Left ventricle myocardium inferior (tissue), 1 donor: ENCODE measurements around the gene IL10. TPM values are rescaled to one million over a fixed set of nuclear protein-coding genes. Genes with fewer than 3 reads are reported as not detected.

Experiments
- DNase-seq: peaks from one replicate; pipeline ENCODE4 v3.0.0-alpha.2; 2020
- H3K27ac ChIP-seq: fragments of 200-600 bp; replicated peaks from 2 replicates; pipeline ENCODE4 v1.8.0; 2021
- H3K27me3 ChIP-seq: fragments of 200-600 bp; 2 replicates; pipeline ENCODE4 v1.8.0; 2021; ENCODE audit warnings: low read depth
- H3K36me3 ChIP-seq: fragments of 200-600 bp; 2 replicates; pipeline ENCODE4 v1.8.0; 2021
- H3K4me1 ChIP-seq: fragments of 200-600 bp; 2 replicates; pipeline ENCODE4 v1.8.0; 2021
- H3K4me3 ChIP-seq: fragments of 200-600 bp; 2 replicates; pipeline ENCODE4 v1.8.0; 2021; ENCODE audit warnings: mild to moderate bottlenecking, moderate library complexity
- H3K9me3 ChIP-seq: fragments of 200-600 bp; replicated peaks from 2 replicates; pipeline ENCODE4 v1.8.0; 2021
- CTCF ChIP-seq: fragments of 200-600 bp; IDR thresholded peaks from 2 replicates; pipeline ENCODE4 v1.8.0; 2021; ENCODE audit warnings: antibody characterized with exemption, mild to moderate bottlenecking, borderline replicate concordance
- intact Hi-C: fragments of 100-400 bp; cut with micrococcal nuclease; formaldehyde crosslinking; loops from one replicate; pipeline ENCODE4 v1.11.0; 2022
- total RNA-seq: library from RNA; stranded (reverse); fragmentation: NEBNext Ultra II Directional; extraction: Animal tissue kit (Norgen Biotek cat#: 25700); gene quantifications from one replicate; pipeline ENCODE4 v1.2.1, GENCODE V29; 2021
- donor health status: DM: no; HTN: yes; CAD: no; lungs with severe emphysema.

The IL10 gene
- total RNA-seq, 1 donor from 2014 or later = 0.38 TPM

- TF ChIP-seq CTCF = no peak
- intact Hi-C loops = no loop called here
Measured at GRCh38 chr1:206802401-206802800, 30.1 kb upstream of the IL10 start.

GRCh38 chr1:206801467-206801866 lies 29.2 kb upstream of the IL10 start:
- Histone ChIP-seq H3K4me3 (no peak overlapping the region), H3K9me3 (no peaks in the 10 kb centered on the region), H3K27ac (no peak overlapping the region), H3K36me3 (no peaks in the 10 kb centered on the region), H3K27me3 (peaks cover 4% of the 10 kb centered on the region), H3K4me1 (no peaks in the 10 kb centered on the region)
- DNase-seq = no peak
- intact Hi-C loops = no loop called here
- peak; percentile 31 for TF ChIP-seq CTCF

More at GRCh38 chr1:206802401-206802800, 30.1 kb upstream of the IL10 start:
- H3K27me3 ChIP-seq = peaks cover 4% of the 10 kb centered on the region
- no peaks in the 10 kb centered on the region for H3K9me3 ChIP-seq
- no peak overlapping the region for H3K4me3 ChIP-seq
- no peaks in the 10 kb centered on the region for H3K36me3 ChIP-seq
- H3K4me1 ChIP-seq = no peaks in the 10 kb centered on the region
- DNase-seq = no peak
- H3K27ac ChIP-seq = no peak overlapping the region

- DNase-seq = no peak
- Histone ChIP-seq H3K4me3 (no peak overlapping the region), H3K27me3 (peaks cover 4% of the 10 kb centered on the region), H3K4me1 (no peaks in the 10 kb centered on the region), H3K27ac (no peak overlapping the region), H3K36me3 (no peaks in the 10 kb centered on the region), H3K9me3 (no peaks in the 10 kb centered on the region)
- TF ChIP-seq CTCF = no peak
- intact Hi-C loops = no loop called here
Measured at GRCh38 chr1:206800891-206801290, 28.6 kb upstream of the IL10 start.

- intact Hi-C loops = no loop called here
Measured at GRCh38 chr1:206800411-206800810, 28.1 kb upstream of the IL10 start.

GRCh38 chr1:206799311-206799710 lies 27.0 kb upstream of the IL10 start:
- H3K4me3 ChIP-seq = no peak overlapping the region
- peaks cover 4% of the 10 kb centered on the region for H3K27me3 ChIP-seq
- no peaks in the 10 kb centered on the region for H3K9me3 ChIP-seq
- intact Hi-C loops = no loop called here
- no peaks in the 10 kb centered on the region for H3K36me3 ChIP-seq
- H3K4me1 ChIP-seq = no peaks in the 10 kb centered on the region
- DNase-seq = no peak
- no peak for TF ChIP-seq CTCF
- H3K27ac ChIP-seq = no peak overlapping the region

More at GRCh38 chr1:206800411-206800810, 28.1 kb upstream of the IL10 start:
- Histone ChIP-seq H3K4me1 (no peaks in the 10 kb centered on the region), H3K36me3 (no peaks in the 10 kb centered on the region), H3K9me3 (no peaks in the 10 kb centered on the region), H3K4me3 (no peak overlapping the region), H3K27me3 (peaks cover 4% of the 10 kb centered on the region), H3K27ac (no peak overlapping the region)
- DNase-seq = no peak
- TF ChIP-seq CTCF = no peak
